ENCODE data around the gene PIGM.

Gene PIGM

DNA sequence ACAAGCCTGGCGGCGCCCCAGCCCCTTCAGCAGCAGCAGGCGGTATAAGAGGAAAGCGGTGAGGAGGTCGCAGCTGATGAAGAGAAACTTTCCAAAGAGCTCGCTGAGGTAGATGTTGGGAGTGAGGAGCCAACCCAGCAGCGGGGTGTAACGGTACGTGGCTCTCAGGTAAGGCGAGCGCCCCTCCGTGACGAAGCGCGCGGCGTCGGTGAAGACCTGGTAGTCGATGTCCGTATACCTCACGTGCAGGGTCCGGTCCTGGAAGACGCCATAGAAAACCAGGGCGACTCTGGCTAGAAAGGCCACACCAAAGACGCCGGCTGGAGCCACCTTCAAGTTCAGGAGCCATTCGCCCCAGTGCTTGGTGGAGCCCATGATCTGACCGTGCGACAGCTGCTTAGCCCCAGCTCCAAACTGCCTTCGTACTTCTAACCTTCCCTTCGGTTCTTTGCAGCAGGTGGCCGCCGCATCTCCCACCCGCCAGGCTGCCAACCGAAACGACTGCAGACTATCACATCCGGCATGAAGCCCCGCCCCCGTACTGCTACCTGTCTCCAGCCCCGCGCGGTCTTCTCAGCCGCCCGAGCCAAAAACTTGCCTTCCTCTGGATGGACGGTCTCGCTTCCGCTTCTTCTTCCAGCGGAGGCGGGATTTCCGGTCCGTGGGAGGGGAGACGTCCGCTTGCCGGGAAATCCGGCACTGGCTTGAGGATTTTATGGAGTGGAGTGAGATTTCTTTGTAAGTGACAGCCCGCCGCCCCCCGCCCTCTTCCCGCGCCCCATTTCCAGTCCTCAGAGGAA, at the start of gene PIGM:
PIGM (minus strand) TSS at position 626 of the 800 bp plus-strand sequence; CDS start at position 375, 251 bp downstream.
- peak; percentile 90 for DNase-seq

DNA sequence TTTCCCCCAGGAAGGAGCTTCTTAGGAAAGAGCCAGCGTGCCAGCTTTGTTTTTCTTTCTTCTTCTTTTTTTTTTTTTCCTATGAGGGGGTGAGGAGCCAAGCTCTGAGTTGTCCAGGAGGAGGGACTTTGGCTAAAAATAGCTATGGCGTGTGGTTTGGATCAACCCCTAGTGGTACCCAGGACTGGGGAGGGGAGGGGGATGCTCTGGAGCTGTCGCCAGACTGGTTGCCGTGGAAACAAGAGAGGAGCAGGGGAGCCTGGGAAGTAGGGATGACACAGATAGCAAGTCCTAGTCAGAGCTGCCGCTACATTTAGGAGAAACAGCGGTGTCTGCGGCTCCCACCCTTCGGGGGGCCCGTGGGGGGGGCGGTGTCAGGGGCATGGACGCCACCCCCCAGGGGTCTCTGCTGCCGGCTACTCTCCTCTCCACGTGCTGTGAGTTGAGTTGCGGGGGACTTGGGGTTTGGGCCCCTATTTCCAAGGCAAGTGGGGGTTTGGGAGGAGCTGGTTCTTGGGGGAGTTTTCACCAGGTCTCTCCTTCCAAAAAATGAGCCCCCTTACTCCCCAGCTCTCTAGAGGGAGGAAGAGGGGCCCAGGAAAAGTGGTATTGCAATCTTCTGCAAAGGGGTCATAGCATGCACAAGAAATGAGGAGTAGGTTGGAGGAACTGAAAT, 49.6 kb upstream of the PIGM start, which contains the start of gene KCNJ9:
KCNJ9 (plus strand) TSS at position 278 of the 676 bp plus-strand sequence. CDS start 2,493 bp downstream, outside the sequence.
- no peak for DNase-seq

GRCh38 chr1:160080381-160081100, 48.8 kb upstream of the PIGM start:
- no peak for DNase-seq

DNA sequence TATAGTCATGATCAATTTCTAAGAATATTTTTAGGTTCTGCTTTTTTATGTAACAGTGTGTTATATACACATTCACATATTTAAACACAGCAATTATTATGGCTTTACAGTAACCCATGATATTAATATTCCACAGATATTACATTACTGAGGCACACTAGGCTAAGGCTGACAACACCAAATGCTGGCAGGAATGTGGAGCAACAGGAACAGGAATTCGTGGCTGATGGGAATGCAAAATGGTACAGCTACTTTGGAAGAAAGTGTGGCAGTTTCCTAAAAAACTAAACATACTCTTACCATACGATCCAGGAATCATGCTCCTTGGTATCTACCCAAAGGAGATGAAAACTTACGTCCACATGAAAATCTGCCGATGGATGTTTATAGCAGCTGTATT, 47.7 kb upstream of the PIGM start:
- no peak for DNase-seq

GRCh38 chr1:160078512-160079195, 46.9 kb upstream of the PIGM start:
- DNase-seq = peak; percentile 62

- DNase-seq = peak; percentile 82
Measured at GRCh38 chr1:160077486-160077885, 45.7 kb upstream of the PIGM start.

DNA sequence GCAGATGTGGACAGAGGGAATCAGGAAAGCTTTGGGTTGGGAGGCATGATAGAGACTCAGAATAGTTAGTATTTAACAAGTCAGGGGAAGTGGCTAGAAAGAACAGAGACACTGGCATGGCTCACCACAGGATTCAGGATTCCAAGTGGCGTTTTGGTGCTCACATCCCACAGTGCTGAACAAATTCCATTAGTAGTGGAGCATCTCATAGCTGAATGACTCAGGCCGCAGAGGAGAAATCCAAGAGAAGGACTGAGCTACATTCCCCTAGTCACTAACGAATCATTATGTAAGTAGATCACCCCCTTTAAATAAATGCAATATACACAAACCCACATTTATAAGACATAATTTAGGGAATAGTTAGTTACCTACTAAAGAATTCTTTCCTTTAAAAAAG, 44.5 kb upstream of the PIGM start:
- DNase-seq = no peak

- DNase-seq = peak; percentile 92
Measured at GRCh38 chr1:160075836-160076235, 44.0 kb upstream of the PIGM start.

DNA sequence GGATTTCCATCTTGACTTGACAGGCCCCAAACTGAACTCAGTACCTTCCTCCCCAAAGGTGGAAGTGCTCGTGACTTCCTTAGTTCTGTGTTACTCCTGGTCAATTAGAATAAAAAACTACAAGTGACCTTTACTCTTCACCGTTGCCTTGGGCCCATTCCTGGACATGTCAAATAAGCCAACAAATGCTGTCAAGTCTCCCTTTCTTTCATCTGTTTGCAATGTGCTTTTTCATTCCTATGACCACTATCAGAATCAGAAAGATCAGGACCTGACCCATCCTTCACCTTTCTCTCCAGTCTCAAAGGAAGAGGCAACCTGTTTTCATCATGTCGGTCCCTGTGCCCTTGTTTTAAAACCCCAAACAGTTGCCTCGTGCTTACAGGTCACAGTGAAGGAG, 43.1 kb upstream of the PIGM start:
- no peak for DNase-seq

DNA sequence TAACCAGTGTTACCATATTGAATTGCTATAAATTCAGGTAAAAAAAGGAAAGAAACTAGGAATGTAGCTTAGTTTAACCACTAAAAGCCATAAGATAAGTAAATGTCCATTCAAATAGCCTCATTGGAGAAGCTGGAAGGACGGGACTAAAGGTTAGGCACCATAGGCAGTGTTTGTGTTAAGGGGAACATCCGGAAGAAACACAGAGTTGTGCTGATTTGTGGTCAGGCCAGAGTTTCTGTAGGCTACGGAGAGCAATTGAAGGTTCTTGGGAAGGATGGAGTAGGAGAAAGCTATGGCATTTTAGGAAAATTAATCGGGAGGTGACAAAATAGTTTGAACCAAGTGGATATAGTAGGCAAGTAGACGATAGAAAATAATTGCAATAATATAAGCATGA, 39.5 kb upstream of the PIGM start:
- DNase-seq = no peak

- DNase-seq = peak; percentile 70
Measured at GRCh38 chr1:160070243-160071163, 38.7 kb upstream of the PIGM start.

GRCh38 chr1:160069460-160070231, 37.9 kb upstream of the PIGM start, which contains the start of gene KCNJ10:
TSS of gene KCNJ10 (minus strand) at chr1:160070160. CDS start at chr1:160042532, 27,628 bp downstream.
- DNase-seq = no peak

GRCh38 chr1:160068225-160068624, 36.4 kb upstream of the PIGM start:
- no peak for DNase-seq

DNA sequence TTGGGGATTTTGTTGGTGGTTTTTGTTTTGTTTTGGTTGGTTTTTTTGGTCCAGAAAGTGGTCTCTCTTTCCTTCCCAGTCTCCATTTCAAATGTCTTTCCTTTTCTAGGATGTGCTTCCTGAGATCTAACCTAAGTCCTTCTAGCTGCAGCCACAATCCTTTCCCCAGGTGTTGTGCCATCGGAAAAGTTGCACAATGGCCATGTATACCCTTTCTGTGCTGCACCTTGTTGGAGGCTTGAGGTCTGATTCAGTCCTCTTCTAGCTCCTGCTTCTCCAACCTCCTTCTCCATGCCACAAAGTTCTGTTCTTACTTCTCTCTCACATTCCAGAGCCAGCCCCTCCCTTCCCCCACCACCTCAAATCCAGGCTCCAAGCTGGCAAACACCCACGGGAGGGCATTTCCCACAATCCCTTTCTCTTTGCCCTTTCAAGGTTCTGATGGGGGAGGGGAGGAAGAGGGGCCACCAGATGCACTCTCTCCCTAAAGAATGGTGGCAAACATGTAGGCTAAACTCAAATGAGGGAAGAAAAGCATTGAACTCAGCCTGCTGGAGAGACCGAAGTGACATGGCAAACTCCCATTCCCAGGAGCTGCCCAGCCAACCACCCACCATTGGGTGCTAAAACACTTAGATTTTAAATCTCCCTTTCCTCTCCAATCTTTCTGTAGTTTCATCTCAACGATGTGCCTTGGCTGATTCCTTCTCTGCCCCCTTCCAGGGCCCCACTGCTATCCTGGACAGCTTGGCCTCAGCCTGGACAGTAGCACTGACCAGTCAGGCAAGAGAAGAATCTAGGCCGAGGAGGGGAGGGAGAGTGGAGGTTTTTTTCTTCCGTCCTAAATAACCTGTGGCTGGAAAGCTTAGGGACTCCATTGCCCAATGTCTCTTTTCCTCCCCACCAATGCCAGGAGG, 35.3 kb upstream of the PIGM start:
- DNase-seq = no peak

DNA sequence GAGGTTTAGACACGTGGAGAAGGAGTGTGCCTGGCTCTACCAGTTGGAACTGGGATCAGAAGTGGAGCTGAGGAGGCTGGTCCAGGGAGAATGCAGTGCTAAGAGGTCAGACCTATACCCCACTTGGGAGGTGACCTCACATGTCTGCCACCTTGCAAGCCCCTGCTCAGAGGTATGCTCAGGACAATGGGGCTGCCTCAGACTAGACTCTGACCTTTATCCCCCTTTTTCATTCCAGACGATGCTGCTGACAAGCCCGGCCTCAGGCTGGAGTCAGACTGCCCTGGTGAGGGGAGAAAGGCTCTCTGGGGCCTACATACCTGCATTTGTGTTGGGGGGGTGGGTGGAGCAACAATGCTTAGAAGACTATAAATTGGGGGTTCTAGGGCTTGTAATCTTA, 33.0 kb upstream of the PIGM start:
- no peak for DNase-seq

GRCh38 chr1:160064164-160064563, 32.4 kb upstream of the PIGM start:
- peak; percentile 54 for DNase-seq

DNA sequence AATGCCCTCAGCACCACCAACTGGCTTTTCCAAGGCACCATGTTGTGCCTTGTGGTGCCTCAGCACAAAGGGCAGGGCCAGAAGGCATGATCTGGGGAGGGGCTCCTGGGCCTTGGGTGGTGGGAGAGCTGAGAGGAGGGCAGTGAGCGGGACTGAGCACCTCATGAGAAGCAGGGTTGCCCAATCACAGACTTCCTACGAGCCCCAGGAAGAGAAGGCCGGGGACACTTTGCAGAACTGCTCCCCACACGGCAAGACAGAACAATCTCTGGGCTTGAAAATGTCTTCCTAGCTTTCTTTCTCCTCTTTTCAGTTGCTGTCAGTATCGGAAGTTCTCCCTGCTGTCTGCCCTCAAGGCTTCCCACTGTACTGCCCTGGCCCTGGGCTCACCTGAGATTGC, 31.4 kb upstream of the PIGM start:
- DNase-seq = no peak

DNA sequence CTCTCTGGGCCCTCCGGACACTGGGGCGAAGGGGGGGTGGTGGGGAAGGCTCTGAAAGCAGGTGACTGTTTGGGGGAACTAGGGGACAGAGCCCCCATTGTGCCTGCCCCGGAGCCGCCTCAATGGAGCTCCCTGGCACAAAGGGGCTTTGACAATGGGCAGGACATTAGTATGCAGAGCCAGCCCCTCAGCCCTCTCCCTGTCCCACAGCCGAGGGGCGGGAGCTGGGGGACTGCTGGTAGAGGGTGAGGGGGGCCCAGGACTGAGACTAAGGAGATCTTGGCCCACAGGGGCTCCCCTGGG, 30.4 kb upstream of the PIGM start:
- no peak for DNase-seq

DNA sequence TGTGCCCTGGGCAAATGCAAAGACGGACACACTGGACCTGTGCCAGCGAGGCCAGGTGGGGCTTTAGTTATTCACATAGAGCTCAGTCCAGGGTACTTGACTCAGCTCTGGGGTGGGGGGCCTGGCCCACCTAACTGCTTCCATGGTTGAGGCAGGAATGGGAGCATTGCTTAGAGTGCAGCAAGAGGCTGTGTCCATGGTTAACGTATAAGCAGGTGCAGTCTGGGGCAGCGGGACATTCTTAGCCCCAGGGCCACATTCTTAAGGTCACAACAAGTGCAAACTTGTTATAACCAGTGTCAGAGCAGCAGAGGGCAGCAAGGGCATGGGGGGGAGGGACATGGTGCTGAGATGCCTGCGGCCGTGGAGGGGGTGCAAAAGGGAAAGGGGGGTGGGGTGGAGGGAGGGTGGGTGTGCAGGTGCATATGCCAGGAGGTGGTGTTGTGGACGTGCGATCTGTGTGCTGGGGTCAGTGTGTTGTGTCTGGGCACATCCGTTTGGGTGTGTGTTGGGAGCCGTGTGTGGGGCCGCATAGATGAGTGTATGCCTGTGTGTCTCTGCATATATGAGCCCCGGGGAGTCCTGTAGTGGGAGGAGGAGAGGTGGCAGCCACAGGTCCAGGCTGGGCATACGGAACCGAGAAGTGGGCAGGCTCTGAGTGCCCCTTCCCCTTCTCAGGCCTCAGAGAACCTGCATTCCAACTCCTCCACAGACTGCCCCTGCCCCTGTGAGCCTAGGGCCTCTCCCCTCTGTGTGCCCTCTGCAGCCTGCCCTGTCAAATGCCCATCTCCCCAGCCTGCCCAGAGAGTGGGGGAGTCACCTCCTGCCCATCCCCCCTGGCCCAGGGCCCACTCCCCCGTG, 29.8 kb upstream of the PIGM start:
- no peak for DNase-seq
